Nephron (organoid): ENCODE data around the gene PADI3.

Experiments
- H3K27ac Mint-ChIP-seq, 3 experiments: 2 replicates each; pipeline ENCODE4 v1.8.0; 2020; ENCODE audit warnings: mixed read lengths in 3 of 3, mild to moderate bottlenecking in 2 of 3, moderate library complexity in 1 of 3
- H3K27me3 Mint-ChIP-seq: 2 replicates; pipeline ENCODE4 v1.8.0; 2021; ENCODE audit warnings: low read depth, mild to moderate bottlenecking, moderate library complexity, mixed read lengths
- H3K36me3 Mint-ChIP-seq: 2 replicates; pipeline ENCODE4 v1.8.0; 2020; ENCODE audit warnings: low read depth, mixed read lengths
- H3K4me1 Mint-ChIP-seq: 2 replicates; pipeline ENCODE4 v1.8.0; 2020; ENCODE audit warnings: mixed read lengths
- H3K4me3 Mint-ChIP-seq, 3 experiments: 2 replicates each; pipeline ENCODE4 v1.8.0; 2020; ENCODE audit warnings: mild to moderate bottlenecking in 3 of 3, mixed read lengths in 3 of 3, moderate library complexity in 2 of 3
- H3K9me3 Mint-ChIP-seq: 2 replicates; pipeline ENCODE4 v1.8.0; 2020; ENCODE audit warnings: mixed read lengths
- TF ChIP-seq, protein P1 (sequence below), 3 experiments: fragments of 200-600 bp; sonication (generic); IDR thresholded peaks; one replicate each; pipeline ENCODE4 v1.5.0; 2021; ENCODE audit warnings: antibody characterized with exemption in 3 of 3; ENCODE audit not compliant: unreplicated experiment in 3 of 3

PADI3 gene

GRCh38 chr1:17273096-17273495 lies 24.2 kb downstream of the PADI3 start:
- TF ChIP-seq, protein P1, sequence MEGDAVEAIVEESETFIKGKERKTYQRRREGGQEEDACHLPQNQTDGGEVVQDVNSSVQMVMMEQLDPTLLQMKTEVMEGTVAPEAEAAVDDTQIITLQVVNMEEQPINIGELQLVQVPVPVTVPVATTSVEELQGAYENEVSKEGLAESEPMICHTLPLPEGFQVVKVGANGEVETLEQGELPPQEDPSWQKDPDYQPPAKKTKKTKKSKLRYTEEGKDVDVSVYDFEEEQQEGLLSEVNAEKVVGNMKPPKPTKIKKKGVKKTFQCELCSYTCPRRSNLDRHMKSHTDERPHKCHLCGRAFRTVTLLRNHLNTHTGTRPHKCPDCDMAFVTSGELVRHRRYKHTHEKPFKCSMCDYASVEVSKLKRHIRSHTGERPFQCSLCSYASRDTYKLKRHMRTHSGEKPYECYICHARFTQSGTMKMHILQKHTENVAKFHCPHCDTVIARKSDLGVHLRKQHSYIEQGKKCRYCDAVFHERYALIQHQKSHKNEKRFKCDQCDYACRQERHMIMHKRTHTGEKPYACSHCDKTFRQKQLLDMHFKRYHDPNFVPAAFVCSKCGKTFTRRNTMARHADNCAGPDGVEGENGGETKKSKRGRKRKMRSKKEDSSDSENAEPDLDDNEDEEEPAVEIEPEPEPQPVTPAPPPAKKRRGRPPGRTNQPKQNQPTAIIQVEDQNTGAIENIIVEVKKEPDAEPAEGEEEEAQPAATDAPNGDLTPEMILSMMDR (IDR thresholded peaks at IDR 0.05; ENCODE audit: unreplicated experiment in 3 of 3): no peak
- no peaks in the 10 kb centered on the region for H3K9me3 Mint-ChIP-seq
- no peaks in the 10 kb centered on the region for H3K4me1 Mint-ChIP-seq
- H3K27ac Mint-ChIP-seq: no peak overlapping the region
- no peak overlapping the region for H3K4me3 Mint-ChIP-seq
- H3K27me3 Mint-ChIP-seq: peaks cover 5% of the 10 kb centered on the region
- H3K36me3 Mint-ChIP-seq: no peaks in the 10 kb centered on the region

DNA sequence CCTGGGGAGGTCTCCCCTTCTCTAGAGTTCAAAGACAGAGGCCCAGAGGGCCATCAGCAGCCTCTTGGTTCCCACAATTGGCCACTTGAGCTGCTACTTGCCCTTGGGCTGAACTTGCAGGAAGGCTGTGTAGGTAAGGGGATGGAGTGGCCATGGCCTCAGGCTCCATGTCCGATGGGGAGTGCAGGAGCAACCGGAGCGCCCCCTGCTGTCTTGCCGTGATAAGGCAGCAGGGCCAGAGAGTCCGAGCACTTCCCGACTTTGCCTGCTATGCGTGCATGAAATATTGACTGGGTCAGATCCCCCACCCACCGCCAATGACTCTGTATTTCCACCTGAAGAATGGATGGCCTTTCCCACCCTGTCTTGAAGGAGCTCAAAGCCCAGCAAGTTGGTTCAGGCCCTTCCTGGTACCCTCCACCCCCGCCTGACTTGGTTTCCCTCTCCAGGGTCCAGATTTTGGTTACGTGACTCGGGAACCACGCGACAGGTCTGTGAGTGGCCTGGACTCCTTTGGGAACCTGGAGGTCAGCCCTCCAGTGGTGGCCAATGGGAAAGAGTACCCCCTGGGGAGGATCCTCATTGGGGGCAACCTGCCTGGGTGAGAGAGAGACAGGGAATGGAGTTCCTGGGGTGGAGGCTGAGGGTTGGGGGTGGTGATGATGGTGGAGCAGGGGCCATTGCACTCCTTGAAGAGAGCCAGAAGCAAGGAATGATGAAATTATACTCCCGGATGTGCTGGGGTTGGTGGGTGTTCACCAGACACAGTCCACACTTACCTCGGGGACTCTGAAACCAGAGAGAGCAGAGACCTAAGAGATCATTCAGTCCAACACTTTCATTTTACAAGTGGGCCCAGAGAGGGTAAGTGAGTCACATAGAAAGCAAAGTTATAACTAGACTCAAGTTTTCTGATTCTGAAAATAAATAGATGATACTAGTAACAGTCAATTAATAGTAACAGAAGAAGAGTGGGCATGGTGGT lies 25.6 kb downstream of the PADI3 start:
- TF ChIP-seq, protein P1 (IDR thresholded peaks at IDR 0.05; ENCODE audit: unreplicated experiment in 3 of 3): peak; percentile 34 to 58 (median 38)
- Mint-ChIP-seq H3K9me3 (no peaks in the 10 kb centered on the region), H3K4me1 (peaks cover 8% of the 10 kb centered on the region), H3K4me3 (no peak overlapping the region), H3K36me3 (no peaks in the 10 kb centered on the region), H3K27me3 (peaks cover 5% of the 10 kb centered on the region), H3K27ac (no peak overlapping the region)

DNA sequence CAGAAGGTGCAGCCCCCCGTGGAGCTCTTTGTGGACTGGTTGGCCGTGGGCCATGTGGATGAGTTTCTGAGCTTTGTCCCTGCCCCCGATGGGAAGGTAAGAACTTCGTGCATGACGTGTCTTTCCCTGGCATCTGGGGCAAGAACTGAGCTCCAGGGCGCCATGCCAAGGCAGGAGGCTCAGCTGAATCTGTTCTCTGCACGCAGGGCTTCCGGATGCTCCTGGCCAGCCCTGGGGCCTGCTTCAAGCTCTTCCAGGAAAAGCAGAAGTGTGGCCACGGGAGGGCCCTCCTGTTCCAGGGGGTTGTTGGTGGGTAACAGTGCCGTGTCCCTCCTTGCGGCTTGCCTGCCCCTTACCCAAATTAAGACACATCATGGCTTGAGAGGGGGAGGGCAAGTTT lies 27.7 kb downstream of the PADI3 start:
- Mint-ChIP-seq H3K4me1 (peaks cover 8% of the 10 kb centered on the region), H3K4me3 (no peak overlapping the region), H3K27ac (no peak overlapping the region), H3K36me3 (no peaks in the 10 kb centered on the region), H3K9me3 (no peaks in the 10 kb centered on the region), H3K27me3 (peaks cover 5% of the 10 kb centered on the region)
- TF ChIP-seq, protein P1 (IDR thresholded peaks at IDR 0.05; ENCODE audit: unreplicated experiment in 3 of 3): no peak

DNA sequence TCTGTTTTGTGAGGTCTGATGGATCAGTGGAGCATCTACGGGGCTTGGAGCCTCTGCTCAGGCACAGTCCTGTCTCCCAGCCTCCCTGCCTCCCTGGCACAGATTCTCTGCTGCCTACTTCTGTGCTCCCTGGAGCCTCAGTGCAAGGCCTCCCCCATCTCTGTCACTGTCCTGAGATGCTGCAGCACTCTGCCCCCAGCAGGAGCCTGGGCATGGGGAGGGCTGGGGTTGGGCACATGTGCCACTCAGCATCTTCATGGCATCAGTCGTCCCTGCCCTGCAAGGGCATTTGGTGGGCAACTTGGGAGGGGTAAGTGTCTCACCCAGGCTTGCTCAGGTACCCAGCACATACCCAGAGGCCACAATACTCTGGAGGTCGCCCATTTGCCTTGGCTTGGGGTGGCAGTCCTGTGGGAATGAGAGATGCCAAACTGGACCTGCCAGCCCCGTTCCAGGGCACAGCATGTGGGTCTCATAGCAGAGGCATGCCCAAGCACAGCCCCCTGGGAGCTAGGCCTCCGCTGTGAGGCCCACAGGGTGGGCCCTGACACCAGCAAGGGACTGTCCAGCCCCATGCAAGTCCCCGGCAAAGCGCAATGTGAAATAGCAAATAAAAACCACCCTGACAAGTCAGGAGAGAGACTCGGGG lies 28.7 kb downstream of the PADI3 start:
- Mint-ChIP-seq H3K9me3 (no peaks in the 10 kb centered on the region), H3K27me3 (peaks cover 5% of the 10 kb centered on the region), H3K4me1 (peaks cover 8% of the 10 kb centered on the region), H3K4me3 (no peak overlapping the region), H3K36me3 (no peaks in the 10 kb centered on the region), H3K27ac (no peak overlapping the region)
- TF ChIP-seq, protein P1 (IDR thresholded peaks at IDR 0.05; ENCODE audit: unreplicated experiment in 3 of 3): no peak

DNA sequence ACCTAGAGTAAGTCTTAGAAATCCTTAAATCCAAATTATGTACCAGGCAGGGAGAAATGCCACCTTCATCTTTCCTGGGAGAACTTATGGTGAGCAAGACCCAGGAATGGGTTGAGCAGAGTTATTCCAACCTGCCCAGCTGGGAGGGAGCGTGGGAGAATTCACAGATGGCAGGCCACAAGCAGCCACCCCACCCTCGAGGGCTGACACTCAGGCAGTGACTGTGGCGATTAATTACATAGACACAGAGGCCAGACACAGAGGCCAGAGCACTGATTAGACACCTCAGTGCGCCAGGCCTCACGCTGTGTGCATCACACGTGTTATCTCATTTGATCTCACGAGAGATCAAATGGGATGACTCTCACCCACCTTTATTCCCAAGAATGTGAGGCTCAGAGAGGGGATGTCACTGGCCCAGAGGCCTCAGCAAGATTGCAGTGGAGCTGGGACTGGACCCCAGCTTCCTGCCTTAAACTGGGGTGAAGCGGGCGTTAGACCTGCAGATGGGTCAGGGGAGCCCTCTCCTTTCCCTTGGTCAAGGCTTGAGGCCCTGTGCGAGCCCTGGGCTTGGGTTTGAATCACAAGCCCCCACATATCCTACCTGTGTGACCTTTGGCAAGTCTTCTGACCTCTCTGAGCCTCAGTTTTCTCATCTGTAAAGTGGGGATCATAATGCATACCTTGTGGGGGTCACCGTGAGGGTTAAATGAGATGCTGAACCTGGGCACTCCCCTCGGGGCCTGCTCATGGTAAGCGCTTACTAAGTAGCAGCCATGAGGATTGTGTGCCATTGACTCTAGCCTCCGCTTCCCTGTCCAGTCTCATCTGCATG lies 30.3 kb downstream of the PADI3 start:
- H3K4me1 Mint-ChIP-seq: peaks cover 8% of the 10 kb centered on the region
- H3K27me3 Mint-ChIP-seq: peaks cover 5% of the 10 kb centered on the region
- peak overlapping the region in 1 of 3 experiments; percentile 39 for H3K27ac Mint-ChIP-seq
- TF ChIP-seq, protein P1 (IDR thresholded peaks at IDR 0.05; ENCODE audit: unreplicated experiment in 3 of 3): no peak
- no peaks in the 10 kb centered on the region for H3K36me3 Mint-ChIP-seq
- no peaks in the 10 kb centered on the region for H3K9me3 Mint-ChIP-seq
- H3K4me3 Mint-ChIP-seq: no peak overlapping the region
